ENCODE results near the gene KCNC2.

Gene KCNC2

DNA sequence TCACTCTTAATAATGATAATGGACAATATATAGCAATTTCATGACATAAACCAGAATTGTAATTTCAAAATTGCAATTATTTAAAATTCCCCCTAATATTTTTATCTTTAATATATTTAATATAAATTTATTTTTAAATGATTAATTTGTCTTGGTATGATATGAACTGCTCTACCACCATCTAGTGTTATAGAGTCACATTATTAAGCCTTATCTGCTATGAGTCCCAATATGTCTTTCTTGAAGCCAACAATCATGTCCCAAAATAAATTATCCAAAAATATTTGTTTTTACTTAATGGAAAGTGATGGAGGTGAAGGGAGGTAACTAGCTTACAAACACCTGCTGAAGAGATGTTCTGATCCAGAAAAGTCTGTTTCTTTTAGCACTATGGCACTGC, 151.4 kb downstream of the KCNC2 start:
- no peak for DNase-seq (ENCODE audit: low spot score)

DNA sequence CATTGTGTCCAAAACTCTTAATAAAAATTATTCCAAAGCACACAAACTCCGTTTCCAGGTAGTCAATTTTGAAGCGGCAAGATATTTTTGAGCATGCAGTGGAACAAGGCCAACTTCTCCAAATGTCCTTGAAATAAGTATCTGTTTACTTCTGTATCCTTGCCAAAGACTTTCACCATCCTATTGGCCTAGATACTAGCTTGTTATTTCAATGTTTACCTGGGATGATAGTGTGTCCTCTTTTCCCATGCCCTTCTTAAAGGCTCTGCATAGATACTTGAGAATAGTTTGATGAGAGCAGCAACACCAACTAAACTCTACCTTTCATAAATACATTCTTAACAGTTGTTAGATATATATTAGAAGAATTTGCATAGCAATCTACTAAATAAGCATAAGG, 160.9 kb downstream of the KCNC2 start:
- DNase-seq (ENCODE audit: low spot score), result no peak

DNA sequence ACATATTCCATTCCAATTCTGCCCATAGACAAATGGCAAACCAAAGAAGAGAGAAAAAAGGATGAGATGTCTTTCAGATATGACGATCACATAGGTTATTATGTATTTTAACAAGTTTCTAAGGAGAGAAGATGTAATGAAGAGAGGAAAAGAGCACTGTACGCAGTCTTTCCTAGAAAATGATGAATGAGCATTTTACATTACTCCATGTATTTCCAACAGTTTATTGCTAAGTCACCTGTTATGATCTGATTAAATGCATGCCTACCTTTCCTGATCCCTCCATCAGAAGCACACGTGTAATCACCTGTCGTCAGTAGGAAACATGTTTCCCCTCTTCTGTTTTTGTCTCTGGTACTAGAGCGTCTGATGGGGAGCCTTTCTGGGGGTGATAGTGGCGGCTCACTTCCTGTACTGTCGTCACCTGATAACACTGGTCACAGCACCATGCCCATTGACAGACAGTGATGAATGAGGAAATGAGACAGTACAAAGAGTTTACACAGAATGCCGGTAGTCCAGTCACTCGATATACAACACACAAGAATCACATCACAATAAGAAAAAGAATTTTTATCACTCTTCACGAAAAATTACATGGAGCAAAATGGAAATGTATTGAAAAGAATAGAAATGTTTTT, 161.6 kb downstream of the KCNC2 start:
- DNase-seq (ENCODE audit: low spot score), result no peak

DNA sequence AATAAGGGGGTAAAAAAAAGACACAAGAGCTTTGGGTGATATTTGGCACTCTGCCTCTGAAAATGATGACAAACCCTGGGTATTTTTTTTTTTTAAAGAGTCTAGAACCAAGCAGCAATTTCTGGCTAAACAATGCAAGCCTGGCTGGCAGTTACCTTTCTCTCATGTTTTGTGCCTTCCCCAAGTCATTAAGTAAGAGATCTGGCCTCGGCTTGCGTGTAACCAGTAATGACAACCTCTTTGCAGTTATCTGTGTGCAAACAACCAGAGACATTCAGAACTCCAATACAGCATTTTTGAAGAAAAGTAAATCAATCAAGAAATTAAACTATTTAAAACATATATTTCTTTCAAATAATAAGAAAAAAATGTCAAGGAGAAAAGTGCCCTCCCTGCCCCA, 167.5 kb downstream of the KCNC2 start:
- no peak for DNase-seq (ENCODE audit: low spot score)

DNA sequence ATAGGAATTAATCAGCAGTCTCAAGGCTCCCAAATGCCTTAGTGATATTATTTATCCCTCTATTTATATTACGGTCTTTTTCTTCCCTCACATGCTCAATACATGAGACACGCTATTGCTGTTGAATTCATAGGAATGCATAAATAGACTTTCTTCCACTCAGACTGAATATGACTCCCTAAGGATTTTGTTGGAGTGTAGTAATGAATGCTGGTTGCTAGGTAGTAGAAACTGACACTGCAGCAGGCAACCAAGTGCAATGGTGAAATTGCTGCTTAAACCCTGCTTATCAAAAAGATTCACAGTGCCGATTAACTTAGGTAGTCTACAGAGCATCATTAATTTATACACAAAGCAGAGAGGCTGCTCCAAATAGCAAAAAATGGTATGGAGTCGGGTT, 168.2 kb downstream of the KCNC2 start:
- no peak for DNase-seq (ENCODE audit: low spot score)

DNA sequence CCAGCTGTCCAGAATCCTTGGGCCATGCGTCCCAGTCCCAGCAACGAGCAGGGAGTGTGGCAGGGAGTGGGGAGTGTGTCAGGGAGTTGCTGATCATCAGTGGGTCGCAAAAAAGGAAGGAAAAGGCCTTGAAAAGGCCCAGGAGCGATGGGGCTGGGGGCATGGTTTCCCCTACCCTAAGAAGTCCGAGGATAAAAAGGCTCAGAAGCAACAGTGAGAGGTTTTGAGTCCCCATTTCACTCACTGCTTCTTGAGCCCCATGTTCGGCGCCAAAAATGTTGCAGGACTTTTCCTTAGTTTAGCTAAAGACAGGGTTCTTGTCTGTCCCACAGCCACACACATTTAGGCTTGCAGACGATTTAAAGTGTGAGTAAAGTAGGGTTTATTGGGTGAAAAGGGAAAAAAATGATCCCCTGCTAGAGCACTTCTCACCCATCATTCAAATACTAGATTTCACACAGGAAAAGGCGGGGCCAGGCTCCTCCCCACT, 189.5 kb downstream of the KCNC2 start:
- no peak for DNase-seq (ENCODE audit: low spot score)

DNA sequence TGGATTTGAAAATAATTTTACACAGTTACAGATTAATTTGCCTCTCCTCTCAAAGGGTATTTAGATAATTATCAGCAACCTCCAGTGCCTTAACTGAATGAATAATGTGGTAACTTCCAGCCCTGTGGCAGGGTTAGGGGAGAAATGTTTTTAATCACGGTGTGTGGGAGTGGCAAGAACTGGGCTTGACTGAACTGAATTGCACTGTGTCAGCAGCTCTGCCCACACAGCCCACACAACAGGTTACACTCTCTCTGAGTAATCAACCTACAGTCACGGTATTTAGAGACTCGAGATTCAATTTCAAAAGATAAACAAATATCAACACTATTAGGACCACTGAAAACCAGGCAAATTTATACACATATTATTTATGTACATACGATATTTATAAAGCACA, 198.5 kb downstream of the KCNC2 start:
- no peak for DNase-seq (ENCODE audit: low spot score)

DNA sequence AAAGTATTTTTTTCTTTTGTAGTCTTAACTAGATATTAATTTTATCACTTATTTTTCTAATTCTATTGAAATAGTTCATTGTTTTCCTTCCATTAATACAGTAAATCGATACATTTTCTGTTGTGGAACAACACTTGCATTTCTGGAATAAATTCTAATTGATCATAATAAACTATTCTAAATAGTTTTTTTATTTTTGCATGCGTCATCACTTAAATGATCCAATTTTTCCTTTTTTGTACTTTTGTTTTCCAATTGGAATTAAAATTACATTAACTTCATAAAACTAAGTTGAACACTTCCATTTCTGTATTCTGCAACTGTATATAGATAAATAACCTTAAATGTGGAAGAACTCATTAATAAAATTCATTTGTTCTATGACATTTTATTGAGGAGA, 202.5 kb downstream of the KCNC2 start:
- DNase-seq (ENCODE audit: low spot score), result no peak

DNA sequence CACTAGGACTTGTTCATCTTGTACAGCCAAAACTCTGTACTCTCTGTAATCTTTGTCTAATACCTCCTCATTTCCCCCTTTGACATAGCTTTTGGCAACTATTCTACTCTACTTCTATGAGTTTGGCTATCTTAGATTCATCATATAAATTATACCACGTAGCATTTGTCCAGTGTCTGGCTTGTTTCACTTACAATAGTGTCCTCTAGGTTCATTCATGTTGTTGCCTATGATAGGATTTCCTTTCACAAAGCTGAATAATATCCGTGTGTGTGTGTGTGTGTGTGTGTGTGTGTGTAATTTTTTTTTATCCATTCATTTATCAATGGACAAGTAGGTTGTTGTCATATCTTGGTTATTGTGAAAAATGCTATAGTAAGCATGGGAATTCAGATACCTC, 209.5 kb downstream of the KCNC2 start:
- no peak for DNase-seq (ENCODE audit: low spot score)

DNA sequence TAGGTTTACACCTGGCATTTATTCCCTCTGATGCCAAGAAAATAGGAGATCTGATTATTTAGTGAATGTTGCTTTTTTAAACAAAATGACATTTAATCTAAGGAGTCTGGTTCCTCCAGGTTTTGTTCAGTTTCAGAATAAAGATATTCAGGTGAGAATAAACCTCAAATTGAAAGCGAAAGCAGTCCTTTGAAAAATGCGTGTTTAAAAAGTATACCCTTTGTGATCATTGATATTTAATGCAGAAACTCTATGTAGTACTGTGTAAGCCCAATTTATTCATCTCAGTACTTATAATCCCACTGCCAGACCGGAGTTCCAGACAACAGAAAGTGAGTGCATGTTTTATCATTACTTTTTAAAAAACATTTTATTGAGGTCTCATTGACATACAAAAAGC, 210.2 kb downstream of the KCNC2 start:
- DNase-seq (ENCODE audit: low spot score), result no peak
